Skeletal muscle tissue (tissue), 4 donors: ENCODE results near the gene SLIT3. TPM values are rescaled to one million over a fixed set of nuclear protein-coding genes. Genes with fewer than 3 reads are reported as not detected.

ENCODE experiments used
- H3K27ac ChIP-seq: one replicate; pipeline ENCODE4 v1.7.0; 2013; ENCODE audit warnings: mild to moderate bottlenecking, low read depth, low read length, inconsistent platforms
- H3K27me3 ChIP-seq, 3 donors: one replicate each; pipeline ENCODE4 v1.7.0; 2013; ENCODE audit warnings: low read length in 3 of 3; ENCODE audit not compliant: control insufficient read depth in 3 of 3, insufficient read depth in 3 of 3
- H3K36me3 ChIP-seq, 3 donors: one replicate each; pipeline ENCODE4 v1.7.0; 2013; ENCODE audit warnings: low read length in 3 of 3; ENCODE audit not compliant: control insufficient read depth in 3 of 3, insufficient read depth in 3 of 3
- H3K4me1 ChIP-seq, 3 donors: one replicate each; pipeline ENCODE4 v1.7.0; 2013; ENCODE audit warnings: low read length in 3 of 3, mild to moderate bottlenecking in 3 of 3; ENCODE audit not compliant: control insufficient read depth in 3 of 3, insufficient read depth in 3 of 3
- H3K4me3 ChIP-seq, 3 donors: one replicate each; pipeline ENCODE4 v1.7.0; 2013; ENCODE audit warnings: low read length in 3 of 3
- H3K9ac ChIP-seq, 3 donors: one replicate each; pipeline ENCODE4 v1.7.0; 2013; ENCODE audit warnings: low read length in 3 of 3, mild to moderate bottlenecking in 3 of 3, moderate library complexity in 2 of 3, low read depth in 1 of 3
- H3K9me3 ChIP-seq, 3 donors: one replicate each; pipeline ENCODE4 v1.7.0; 2013; ENCODE audit warnings: low read length in 3 of 3; ENCODE audit not compliant: control insufficient read depth in 3 of 3
- total RNA-seq: library from RNA; depleted of rRNA; stranded (reverse); fragments of >200 nt; gene quantifications from one replicate; pipeline ENCODE4 v1.2.3, GENCODE V29; 2014
- donor health status: Osteomylitis.

SLIT3 gene
- total RNA-seq, 1 donor from 2014 or later = 7.8 TPM

GRCh38 chr5:169131616-169132301 is 169.2 kb downstream of the SLIT3 start:
- Histone ChIP-seq H3K36me3 (no peaks in the 10 kb centered on the region), H3K27ac (no peak overlapping the region), H3K9ac (no peak overlapping the region), H3K9me3 (no peaks in the 10 kb centered on the region), H3K4me1 (peaks cover 0 to 7% (median 6%) of the 10 kb centered on the region in 3 donors), H3K4me3 (no peak overlapping the region), H3K27me3 (no peaks in the 10 kb centered on the region)

GRCh38 chr5:169128679-169129078 is 172.3 kb downstream of the SLIT3 start:
- Histone ChIP-seq H3K27ac (no peak overlapping the region), H3K9ac (no peak overlapping the region), H3K9me3 (no peaks in the 10 kb centered on the region), H3K4me3 (no peak overlapping the region), H3K36me3 (no peaks in the 10 kb centered on the region), H3K4me1 (peaks cover 4 to 13% (median 11%) of the 10 kb centered on the region in 3 donors), H3K27me3 (no peaks in the 10 kb centered on the region)

- Histone ChIP-seq H3K9me3 (no peaks in the 10 kb centered on the region), H3K4me1 (peaks cover 4 to 13% (median 11%) of the 10 kb centered on the region in 3 donors), H3K9ac (no peak overlapping the region), H3K4me3 (no peak overlapping the region), H3K27me3 (no peaks in the 10 kb centered on the region), H3K27ac (no peak overlapping the region), H3K36me3 (no peaks in the 10 kb centered on the region)
These were observed 173.5 kb downstream of the SLIT3 start for GRCh38 chr5:169127431-169127830.

GRCh38 chr5:169126481-169127021 is 174.4 kb downstream of the SLIT3 start:
- H3K27me3 ChIP-seq = no peaks in the 10 kb centered on the region
- no peak overlapping the region for H3K27ac ChIP-seq

GRCh38 chr5:169125571-169125970 is 175.4 kb downstream of the SLIT3 start:
- H3K4me1 ChIP-seq = peaks cover 4 to 13% (median 4%) of the 10 kb centered on the region in 3 donors
- H3K36me3 ChIP-seq = no peaks in the 10 kb centered on the region
- no peak overlapping the region for H3K9ac ChIP-seq
- no peaks in the 10 kb centered on the region for H3K9me3 ChIP-seq
- H3K27ac ChIP-seq = no peak overlapping the region
- H3K27me3 ChIP-seq = no peaks in the 10 kb centered on the region
- no peak overlapping the region for H3K4me3 ChIP-seq

More at GRCh38 chr5:169126481-169127021, 174.4 kb downstream of the SLIT3 start:
- Histone ChIP-seq H3K9ac (no peak overlapping the region), H3K9me3 (no peaks in the 10 kb centered on the region), H3K4me1 (peaks cover 4 to 13% (median 4%) of the 10 kb centered on the region in 3 donors), H3K4me3 (no peak overlapping the region), H3K36me3 (no peaks in the 10 kb centered on the region)

- Histone ChIP-seq H3K4me1 (peaks cover 4 to 13% (median 4%) of the 10 kb centered on the region in 3 donors), H3K9ac (no peak overlapping the region)
These were observed 178.0 kb downstream of the SLIT3 start for GRCh38 chr5:169122951-169123350.

GRCh38 chr5:169121630-169122420 is 179.1 kb downstream of the SLIT3 start:
- Histone ChIP-seq H3K27ac (no peak overlapping the region), H3K9me3 (no peaks in the 10 kb centered on the region), H3K4me1 (peaks cover 4 to 7% (median 7%) of the 10 kb centered on the region in 3 donors), H3K4me3 (no peak overlapping the region), H3K27me3 (no peaks in the 10 kb centered on the region), H3K9ac (no peak overlapping the region), H3K36me3 (no peaks in the 10 kb centered on the region)

More at GRCh38 chr5:169122951-169123350, 178.0 kb downstream of the SLIT3 start:
- no peak overlapping the region for H3K4me3 ChIP-seq
- no peaks in the 10 kb centered on the region for H3K9me3 ChIP-seq
- H3K27me3 ChIP-seq = no peaks in the 10 kb centered on the region
- H3K27ac ChIP-seq = no peak overlapping the region
- no peaks in the 10 kb centered on the region for H3K36me3 ChIP-seq

GRCh38 chr5:169119288-169120048 is 181.5 kb downstream of the SLIT3 start:
- Histone ChIP-seq H3K4me1 (peaks cover 0 to 14% (median 3%) of the 10 kb centered on the region in 3 donors), H3K9ac (no peak overlapping the region), H3K36me3 (no peaks in the 10 kb centered on the region), H3K27me3 (no peaks in the 10 kb centered on the region), H3K4me3 (no peak overlapping the region), H3K9me3 (no peaks in the 10 kb centered on the region), H3K27ac (no peak overlapping the region)

- H3K27me3 ChIP-seq = no peaks in the 10 kb centered on the region
- no peaks in the 10 kb centered on the region for H3K9me3 ChIP-seq
- H3K36me3 ChIP-seq = no peaks in the 10 kb centered on the region
- no peak overlapping the region for H3K4me3 ChIP-seq
- H3K27ac ChIP-seq = no peak overlapping the region
- H3K9ac ChIP-seq = no peak overlapping the region
- H3K4me1 ChIP-seq = peaks cover 0 to 16% (median 3%) of the 10 kb centered on the region in 3 donors
These were observed 183.9 kb downstream of the SLIT3 start for GRCh38 chr5:169116961-169117461.
